Neural progenitor cell (in vitro differentiated cells): Measurements from ENCODE around the gene ZNF316. TPM values are rescaled to one million over a fixed set of nuclear protein-coding genes. Genes with fewer than 3 reads are reported as not detected.

Experiments used
- DNase-seq: peaks from one replicate; pipeline ENCODE4 v3.0.0-alpha.2; 2016; ENCODE audit warnings: low spot score
- H2AFZ ChIP-seq: fragments of 200-600 bp; sonication (generic); replicated peaks from 2 replicates; pipeline ENCODE4 v1.6.1; 2016; ENCODE audit warnings: antibody characterized with exemption
- H3F3A ChIP-seq: fragments of 200-600 bp; sonication (generic); 2 replicates; pipeline ENCODE4 v1.6.1; 2016; ENCODE audit warnings: antibody characterized with exemption, low read depth
- H3K27ac ChIP-seq: fragments of 200-600 bp; sonication (generic); 2 replicates; pipeline ENCODE4 v1.5.1; 2016; ENCODE audit warnings: mild to moderate bottlenecking
- H3K27me3 ChIP-seq: fragments of 200-600 bp; sonication (generic); 2 replicates; pipeline ENCODE4 v1.6.1; 2016; ENCODE audit warnings: mild to moderate bottlenecking, moderate library complexity
- H3K36me3 ChIP-seq: fragments of 200-600 bp; sonication (generic); 2 replicates; pipeline ENCODE4 v1.5.1; 2016
- H3K4me1 ChIP-seq: fragments of 200-600 bp; sonication (generic); 2 replicates; pipeline ENCODE4 v1.6.1; 2016; ENCODE audit warnings: mixed run types
- H3K4me2 ChIP-seq: fragments of 200-600 bp; sonication (generic); 2 replicates; pipeline ENCODE4 v1.6.1; 2016
- H3K4me3 ChIP-seq: fragments of 200-600 bp; sonication (generic); 2 replicates; pipeline ENCODE4 v1.5.1; 2016
- H3K79me2 ChIP-seq: fragments of 200-600 bp; sonication (generic); 2 replicates; pipeline ENCODE4 v1.6.1; 2016; ENCODE audit warnings: low read depth
- H3K9ac ChIP-seq: fragments of 200-600 bp; sonication (generic); 2 replicates; pipeline ENCODE4 v1.6.1; 2016
- H3K9me3 ChIP-seq: fragments of 200-600 bp; sonication (generic); 2 replicates; pipeline ENCODE4 v1.5.1; 2016; ENCODE audit warnings: low read depth
- H4K20me1 ChIP-seq: fragments of 200-600 bp; sonication (generic); 2 replicates; pipeline ENCODE4 v1.6.1; 2016; ENCODE audit warnings: low read depth
- H3K27ac Mint-ChIP-seq: 3 replicates; pipeline ENCODE4 v1.8.0; 2021; ENCODE audit warnings: mixed read lengths
- H3K27me3 Mint-ChIP-seq: 2 replicates; pipeline ENCODE4 v1.8.0; 2022; ENCODE audit warnings: low read depth, mild to moderate bottlenecking, inconsistent platforms, moderate library complexity, mixed read lengths; ENCODE audit not compliant: insufficient read depth
- H3K36me3 Mint-ChIP-seq: 3 replicates; pipeline ENCODE4 v1.8.0; 2021; ENCODE audit warnings: mixed read lengths
- H3K4me1 Mint-ChIP-seq: 3 replicates; pipeline ENCODE4 v1.8.0; 2021; ENCODE audit warnings: mixed read lengths
- H3K4me3 Mint-ChIP-seq: 3 replicates; pipeline ENCODE4 v1.8.0; 2021; ENCODE audit warnings: mild to moderate bottlenecking, moderate library complexity, mixed read lengths
- H3K9me3 Mint-ChIP-seq: 3 replicates; pipeline ENCODE4 v1.8.0; 2020; ENCODE audit warnings: mixed read lengths
- EZH2 ChIP-seq: fragments of 200-600 bp; sonication (generic); IDR thresholded peaks from 2 replicates; pipeline ENCODE4 v1.6.1; 2017; ENCODE audit warnings: antibody characterized with exemption, mild to moderate bottlenecking, moderate library complexity
- EZH2phosphoT487 ChIP-seq: fragments of 200-600 bp; sonication (generic); IDR thresholded peaks from 2 replicates; pipeline ENCODE4 v1.6.1; 2017; ENCODE audit warnings: antibody characterized with exemption
- total RNA-seq: library from RNA; depleted of rRNA; stranded (reverse); fragments of >200 nt; gene quantifications from 2 replicates; pipeline ENCODE4 v1.2.3, GENCODE V29; 2015; ENCODE audit warnings: low replicate concordance
- TF ChIP-seq, protein P1 (sequence below): fragments of 200-600 bp; sonication (generic); IDR thresholded peaks from 2 replicates; pipeline ENCODE4 v1.5.1; 2017; ENCODE audit warnings: antibody characterized with exemption, mild to moderate bottlenecking

ZNF316 gene
- total RNA-seq = 2.2 and 21.6 TPM in 2 replicates

- H3K27ac Mint-ChIP-seq = no peak within 1 kb of the TSS
- peak within 1 kb of the TSS; percentile 100 for H3K4me2 ChIP-seq
- peak within 1 kb of the TSS; percentile 57 for H3K9ac ChIP-seq
- peak within 1 kb of the TSS; percentile 97 for H2AFZ ChIP-seq
- peak within 1 kb of the TSS; percentile 89 for H3K4me3 ChIP-seq
- H3K27me3 ChIP-seq = no peaks in the 10 kb centered on the region
- TF ChIP-seq EZH2phosphoT487 (no peak), EZH2 (no peak)
- TF ChIP-seq, protein P1, sequence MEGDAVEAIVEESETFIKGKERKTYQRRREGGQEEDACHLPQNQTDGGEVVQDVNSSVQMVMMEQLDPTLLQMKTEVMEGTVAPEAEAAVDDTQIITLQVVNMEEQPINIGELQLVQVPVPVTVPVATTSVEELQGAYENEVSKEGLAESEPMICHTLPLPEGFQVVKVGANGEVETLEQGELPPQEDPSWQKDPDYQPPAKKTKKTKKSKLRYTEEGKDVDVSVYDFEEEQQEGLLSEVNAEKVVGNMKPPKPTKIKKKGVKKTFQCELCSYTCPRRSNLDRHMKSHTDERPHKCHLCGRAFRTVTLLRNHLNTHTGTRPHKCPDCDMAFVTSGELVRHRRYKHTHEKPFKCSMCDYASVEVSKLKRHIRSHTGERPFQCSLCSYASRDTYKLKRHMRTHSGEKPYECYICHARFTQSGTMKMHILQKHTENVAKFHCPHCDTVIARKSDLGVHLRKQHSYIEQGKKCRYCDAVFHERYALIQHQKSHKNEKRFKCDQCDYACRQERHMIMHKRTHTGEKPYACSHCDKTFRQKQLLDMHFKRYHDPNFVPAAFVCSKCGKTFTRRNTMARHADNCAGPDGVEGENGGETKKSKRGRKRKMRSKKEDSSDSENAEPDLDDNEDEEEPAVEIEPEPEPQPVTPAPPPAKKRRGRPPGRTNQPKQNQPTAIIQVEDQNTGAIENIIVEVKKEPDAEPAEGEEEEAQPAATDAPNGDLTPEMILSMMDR = no peak
- H3K27me3 Mint-ChIP-seq = peaks cover 6% of the 10 kb centered on the region
- H3K4me3 Mint-ChIP-seq = peak within 1 kb of the TSS; percentile 89
- DNase-seq = no peak
- peaks cover 12% of the 10 kb centered on the region for H3F3A ChIP-seq
- no peaks in the 10 kb centered on the region for H3K36me3 ChIP-seq
- peaks cover 16% of the 10 kb centered on the region for H3K79me2 ChIP-seq
- no peak within 1 kb of the TSS for H3K27ac ChIP-seq
- H4K20me1 ChIP-seq = peaks cover 10% of the 10 kb centered on the region
- H3K9me3 Mint-ChIP-seq = no peaks in the 10 kb centered on the region
- no peaks in the 10 kb centered on the region for H3K9me3 ChIP-seq
- peaks cover 19% of the 10 kb centered on the region for H3K36me3 Mint-ChIP-seq
- peaks cover 8% of the 10 kb centered on the region for H3K4me1 ChIP-seq
- H3K4me1 Mint-ChIP-seq = peaks cover 19% of the 10 kb centered on the region
Observed at GRCh38 chr7:6636741-6637543, at the start of gene ZNF316. Gene ZNF316, plus strand, starts transcription at chr7:6637318. Its CDS starts 5,092 bp downstream, at chr7:6642410.

- Histone ChIP-seq H3K79me2 (peaks cover 20% of the 10 kb centered on the region), H3K4me2 (no peak overlapping the region), H3K36me3 (peaks cover 8% of the 10 kb centered on the region), H3K27me3 (no peaks in the 10 kb centered on the region), H3K27ac (no peak overlapping the region), H2AFZ (no peak overlapping the region), H3K9me3 (no peaks in the 10 kb centered on the region), H4K20me1 (peaks cover 12% of the 10 kb centered on the region), H3K4me3 (no peak overlapping the region), H3K9ac (no peak overlapping the region), H3F3A (peaks cover 19% of the 10 kb centered on the region), H3K4me1 (peaks cover 9% of the 10 kb centered on the region)
- Mint-ChIP-seq H3K27ac (peak overlapping the region; percentile 67), H3K9me3 (no peaks in the 10 kb centered on the region), H3K36me3 (peaks cover 19% of the 10 kb centered on the region), H3K4me3 (peak overlapping the region; percentile 90), H3K4me1 (peaks cover 10% of the 10 kb centered on the region), H3K27me3 (peaks cover 8% of the 10 kb centered on the region)
- TF ChIP-seq EZH2 (no peak), EZH2phosphoT487 (no peak)
- TF ChIP-seq, protein P1 = no peak
- no peak for DNase-seq
Observed at GRCh38 chr7:6588566-6588965, 48.6 kb upstream of the ZNF316 start.

- no peak for DNase-seq
- H3K27ac Mint-ChIP-seq = peak overlapping the region; percentile 76
- Histone ChIP-seq H3K4me3 (peak overlapping the region; percentile 82), H2AFZ (peak overlapping the region; percentile 77), H3F3A (peaks cover 19% of the 10 kb centered on the region), H3K27ac (no peak overlapping the region), H3K27me3 (no peaks in the 10 kb centered on the region), H3K4me2 (peak overlapping the region; percentile 77), H3K79me2 (peaks cover 20% of the 10 kb centered on the region), H4K20me1 (peaks cover 12% of the 10 kb centered on the region), H3K36me3 (peaks cover 8% of the 10 kb centered on the region), H3K4me1 (peaks cover 9% of the 10 kb centered on the region), H3K9ac (no peak overlapping the region), H3K9me3 (no peaks in the 10 kb centered on the region)
- peaks cover 10% of the 10 kb centered on the region for H3K4me1 Mint-ChIP-seq
- H3K4me3 Mint-ChIP-seq = peak overlapping the region; percentile 90
- H3K36me3 Mint-ChIP-seq = peaks cover 17% of the 10 kb centered on the region
- no peak for TF ChIP-seq EZH2phosphoT487
- TF ChIP-seq, protein P1 = no peak
- no peak for TF ChIP-seq EZH2
- H3K9me3 Mint-ChIP-seq = no peaks in the 10 kb centered on the region
- H3K27me3 Mint-ChIP-seq = peaks cover 8% of the 10 kb centered on the region
Observed at GRCh38 chr7:6589151-6589828, 47.8 kb upstream of the ZNF316 start.
